Fibroblast of peridontal ligament (primary cell): ENCODE data around the gene ZNF662.
A peak's percentile ranks its signal among the peaks of the same experiment; 100 is the strongest.
"Not testable (repeated sequence)": the region's sequence is repeated elsewhere in the genome, so short reads cannot be mapped to it uniquely, and the experiment has no call there.

Source experiments
- DNase-seq: peaks from one replicate; pipeline ENCODE4 v3.0.0-alpha.2; 2010; ENCODE audit errors: extremely low read depth

The ZNF662 gene

GRCh38 chr3:42906070-42906847, at the start of gene ZNF662:
ZNF662 (plus strand) TSS chr3:42906142; CDS start chr3:42908115, 1,973 bp downstream.
- DNase-seq = peak; percentile 16

- no peak for DNase-seq
Observed at GRCh38 chr3:42856544-42856943, 49.4 kb upstream of the ZNF662 start.

- DNase-seq = no peak
Observed at GRCh38 chr3:42864321-42864950, 41.5 kb upstream of the ZNF662 start.

- no peak for DNase-seq
Observed at GRCh38 chr3:42865256-42865655, 40.7 kb upstream of the ZNF662 start.

- no peak for DNase-seq
Observed at GRCh38 chr3:42867138-42867537, 38.8 kb upstream of the ZNF662 start.

GRCh38 chr3:42868841-42869240, 37.1 kb upstream of the ZNF662 start:
- DNase-seq = no peak

GRCh38 chr3:42871592-42872196, 34.2 kb upstream of the ZNF662 start:
- DNase-seq = no peak

- DNase-seq = no peak
Observed at GRCh38 chr3:42872718-42873117, 33.2 kb upstream of the ZNF662 start.

GRCh38 chr3:42873221-42873982, 32.5 kb upstream of the ZNF662 start:
- no peak for DNase-seq

- no peak for DNase-seq
Observed at GRCh38 chr3:42874749-42875148, 31.2 kb upstream of the ZNF662 start.

- DNase-seq = no peak
Observed at GRCh38 chr3:42875325-42876151, 30.4 kb upstream of the ZNF662 start, which contains the start of gene CYP8B1. CYP8B1 (minus strand) TSS chr3:42875879; CDS start chr3:42875816, 63 bp downstream.

GRCh38 chr3:42876401-42876800, 29.5 kb upstream of the ZNF662 start:
- no peak for DNase-seq

GRCh38 chr3:42876940-42877720, 28.8 kb upstream of the ZNF662 start:
- no peak for DNase-seq

- no peak for DNase-seq
Observed at GRCh38 chr3:42877881-42878280, 28.1 kb upstream of the ZNF662 start.

- DNase-seq = no peak
Observed at GRCh38 chr3:42880183-42880582, 25.8 kb upstream of the ZNF662 start.

GRCh38 chr3:42880601-42881451, 25.1 kb upstream of the ZNF662 start:
- DNase-seq = peak; percentile 65

- not testable (repeated sequence) for DNase-seq
Observed at GRCh38 chr3:42883251-42883930, 22.6 kb upstream of the ZNF662 start.

- DNase-seq = no peak
Observed at GRCh38 chr3:42884324-42884723, 21.6 kb upstream of the ZNF662 start.

- no peak for DNase-seq
Observed at GRCh38 chr3:42886294-42886822, 19.6 kb upstream of the ZNF662 start.
